Left kidney (tissue), 2 donors: ENCODE data around the gene CHAD. TPM values are rescaled to one million over a fixed set of nuclear protein-coding genes. Genes with fewer than 3 reads are reported as not detected.
"Not testable (repeated sequence)": the region's sequence is repeated elsewhere in the genome, so short reads cannot be mapped to it uniquely, and the experiment has no call there.

ENCODE experiments used
- DNase-seq: peaks from one replicate; pipeline ENCODE4 v3.0.0-alpha.2; 2013
- polyA plus RNA-seq: library from polyadenylated mRNA; unstranded; fragments of 120-200 nt; gene quantifications from one replicate; pipeline ENCODE4 v1.2.1, GENCODE V29; 2013; ENCODE audit not compliant: insufficient read length

CHAD gene
- polyA plus RNA-seq, 1 donor = 4.0 TPM

GRCh38 chr17:50429793-50430192 is 38.9 kb downstream of the CHAD start:
- DNase-seq = no peak

- DNase-seq = no peak
Measured at GRCh38 chr17:50428831-50429424, 39.8 kb downstream of the CHAD start.

GRCh38 chr17:50428126-50428525 is 40.6 kb downstream of the CHAD start:
- DNase-seq = not testable (repeated sequence)

- DNase-seq = no peak
Measured at GRCh38 chr17:50426814-50427787, 41.6 kb downstream of the CHAD start.

GRCh38 chr17:50426472-50426782 is 42.3 kb downstream of the CHAD start:
- no peak for DNase-seq

- no peak for DNase-seq
Measured at GRCh38 chr17:50425682-50426471, 42.8 kb downstream of the CHAD start, which contains the start of gene ACSF2. Gene ACSF2 (plus strand): TSS chr17:50426218. CDS start chr17:50426262, 44 bp downstream.

GRCh38 chr17:50424996-50425681 is 43.5 kb downstream of the CHAD start:
- DNase-seq = no peak

- no peak for DNase-seq
Measured at GRCh38 chr17:50424246-50424995, 44.3 kb downstream of the CHAD start.

- DNase-seq = no peak
Measured at GRCh38 chr17:50423553-50424159, 45.0 kb downstream of the CHAD start.

- no peak for DNase-seq
Measured at GRCh38 chr17:50422738-50423137, 45.9 kb downstream of the CHAD start.

GRCh38 chr17:50421308-50422051 is 47.2 kb downstream of the CHAD start:
- DNase-seq = no peak

GRCh38 chr17:50420419-50421112 is 48.1 kb downstream of the CHAD start:
- DNase-seq = no peak

GRCh38 chr17:50419577-50419976 is 49.1 kb downstream of the CHAD start:
- DNase-seq = not testable (repeated sequence)

GRCh38 chr17:50414808-50415207 is 53.9 kb downstream of the CHAD start:
- DNase-seq = no peak

Other genes with a start within 250 kb of the CHAD start
- gene TMEM92, start 194.4 kb downstream of the CHAD start, polyA plus RNA-seq = 2.2 TPM
- 19.5 TPM for gene XYLT2, start 122.8 kb downstream of the CHAD start, polyA plus RNA-seq
- 68.6 TPM for gene MRPL27, start 95.7 kb downstream of the CHAD start, polyA plus RNA-seq
- gene EME1, start 95.7 kb downstream of the CHAD start, polyA plus RNA-seq = 14.0 TPM
- gene LRRC59, start 71.4 kb downstream of the CHAD start, polyA plus RNA-seq = 60.3 TPM
- 122 TPM for gene ACSF2, start 42.7 kb downstream of the CHAD start, polyA plus RNA-seq
- 57.6 TPM for gene RSAD1, start 10.0 kb upstream of the CHAD start, polyA plus RNA-seq
- gene MYCBPAP, start 39.6 kb upstream of the CHAD start, polyA plus RNA-seq = 3.0 TPM
- gene EPN3, start 63.9 kb upstream of the CHAD start, polyA plus RNA-seq = 9.5 TPM
- gene SPATA20, start 78.3 kb upstream of the CHAD start, polyA plus RNA-seq = 34.9 TPM
- 7.9 TPM for gene CACNA1G, start 91.8 kb upstream of the CHAD start, polyA plus RNA-seq
- gene ABCC3, start 166.0 kb upstream of the CHAD start, polyA plus RNA-seq = 11.8 TPM
- gene ANKRD40, start 239.0 kb upstream of the CHAD start, polyA plus RNA-seq = 49.9 TPM